DMS 273 (cell line): ENCODE data around the gene ADAMTS15.

ENCODE experiments used
- DNase-seq: peaks from one replicate; lab custom pipeline; 2025; ENCODE audit not compliant: unreplicated experiment; lab: John Stamatoyannopoulos, UW

ADAMTS15 gene, protein sequence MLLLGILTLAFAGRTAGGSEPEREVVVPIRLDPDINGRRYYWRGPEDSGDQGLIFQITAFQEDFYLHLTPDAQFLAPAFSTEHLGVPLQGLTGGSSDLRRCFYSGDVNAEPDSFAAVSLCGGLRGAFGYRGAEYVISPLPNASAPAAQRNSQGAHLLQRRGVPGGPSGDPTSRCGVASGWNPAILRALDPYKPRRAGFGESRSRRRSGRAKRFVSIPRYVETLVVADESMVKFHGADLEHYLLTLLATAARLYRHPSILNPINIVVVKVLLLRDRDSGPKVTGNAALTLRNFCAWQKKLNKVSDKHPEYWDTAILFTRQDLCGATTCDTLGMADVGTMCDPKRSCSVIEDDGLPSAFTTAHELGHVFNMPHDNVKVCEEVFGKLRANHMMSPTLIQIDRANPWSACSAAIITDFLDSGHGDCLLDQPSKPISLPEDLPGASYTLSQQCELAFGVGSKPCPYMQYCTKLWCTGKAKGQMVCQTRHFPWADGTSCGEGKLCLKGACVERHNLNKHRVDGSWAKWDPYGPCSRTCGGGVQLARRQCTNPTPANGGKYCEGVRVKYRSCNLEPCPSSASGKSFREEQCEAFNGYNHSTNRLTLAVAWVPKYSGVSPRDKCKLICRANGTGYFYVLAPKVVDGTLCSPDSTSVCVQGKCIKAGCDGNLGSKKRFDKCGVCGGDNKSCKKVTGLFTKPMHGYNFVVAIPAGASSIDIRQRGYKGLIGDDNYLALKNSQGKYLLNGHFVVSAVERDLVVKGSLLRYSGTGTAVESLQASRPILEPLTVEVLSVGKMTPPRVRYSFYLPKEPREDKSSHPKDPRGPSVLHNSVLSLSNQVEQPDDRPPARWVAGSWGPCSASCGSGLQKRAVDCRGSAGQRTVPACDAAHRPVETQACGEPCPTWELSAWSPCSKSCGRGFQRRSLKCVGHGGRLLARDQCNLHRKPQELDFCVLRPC

DNA sequence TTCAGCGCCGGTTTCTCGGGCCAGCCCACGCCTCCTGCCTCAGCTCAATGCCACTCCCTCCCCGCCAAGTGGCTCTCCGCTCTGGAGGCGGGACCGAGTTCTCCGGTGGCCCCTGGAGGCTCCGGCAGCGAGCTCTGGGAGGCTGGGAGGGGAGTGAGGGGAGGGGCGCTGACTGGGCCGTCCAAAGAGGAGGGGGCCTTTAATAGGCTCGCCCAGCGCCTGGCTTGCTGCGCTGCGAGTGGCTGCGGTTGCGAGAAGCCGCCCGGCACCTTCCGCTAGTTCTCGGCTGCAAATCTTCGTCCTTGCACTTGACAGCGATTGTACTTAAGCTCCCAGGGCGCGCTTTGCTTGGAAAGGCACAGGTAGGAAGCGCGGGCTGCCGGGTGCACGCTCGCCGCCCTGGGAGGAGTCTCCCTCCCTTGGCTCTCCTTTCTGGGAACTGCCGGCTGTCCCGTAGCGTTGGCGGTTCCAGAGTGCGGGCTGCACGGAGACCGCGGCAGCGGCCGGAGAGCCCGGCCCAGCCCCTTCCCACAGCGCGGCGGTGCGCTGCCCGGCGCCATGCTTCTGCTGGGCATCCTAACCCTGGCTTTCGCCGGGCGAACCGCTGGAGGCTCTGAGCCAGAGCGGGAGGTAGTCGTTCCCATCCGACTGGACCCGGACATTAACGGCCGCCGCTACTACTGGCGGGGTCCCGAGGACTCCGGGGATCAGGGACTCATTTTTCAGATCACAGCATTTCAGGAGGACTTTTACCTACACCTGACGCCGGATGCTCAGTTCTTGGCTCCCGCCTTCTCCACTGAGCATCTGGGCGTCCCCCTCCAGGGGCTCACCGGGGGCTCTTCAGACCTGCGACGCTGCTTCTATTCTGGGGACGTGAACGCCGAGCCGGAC, at the start of gene ADAMTS15:
TSS of gene ADAMTS15 (plus strand) at position 230 of the 894 bp plus-strand sequence. CDS start at position 559, 329 bp downstream.
- DNase-seq = peak; percentile 94

DNA sequence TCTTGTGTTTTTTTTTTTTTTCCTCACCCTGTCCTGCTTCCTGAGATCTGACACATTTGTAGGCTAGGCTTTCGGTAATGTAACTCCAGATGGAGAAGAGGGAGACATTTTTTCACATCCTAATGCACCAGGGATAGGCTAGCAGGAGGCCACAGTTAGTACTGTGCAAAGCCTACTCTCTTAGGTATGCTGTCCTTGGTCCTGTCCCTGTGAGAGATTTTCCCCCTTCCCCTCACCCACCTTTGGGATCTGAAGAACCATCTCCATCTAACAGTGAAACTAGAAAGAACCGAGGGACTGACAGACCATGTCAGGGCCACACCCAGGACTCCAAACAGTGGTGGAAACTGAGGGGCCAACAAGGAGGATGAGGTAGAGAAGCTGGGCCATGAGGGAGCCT, 49.2 kb upstream of the ADAMTS15 start:
- no peak for DNase-seq

DNA sequence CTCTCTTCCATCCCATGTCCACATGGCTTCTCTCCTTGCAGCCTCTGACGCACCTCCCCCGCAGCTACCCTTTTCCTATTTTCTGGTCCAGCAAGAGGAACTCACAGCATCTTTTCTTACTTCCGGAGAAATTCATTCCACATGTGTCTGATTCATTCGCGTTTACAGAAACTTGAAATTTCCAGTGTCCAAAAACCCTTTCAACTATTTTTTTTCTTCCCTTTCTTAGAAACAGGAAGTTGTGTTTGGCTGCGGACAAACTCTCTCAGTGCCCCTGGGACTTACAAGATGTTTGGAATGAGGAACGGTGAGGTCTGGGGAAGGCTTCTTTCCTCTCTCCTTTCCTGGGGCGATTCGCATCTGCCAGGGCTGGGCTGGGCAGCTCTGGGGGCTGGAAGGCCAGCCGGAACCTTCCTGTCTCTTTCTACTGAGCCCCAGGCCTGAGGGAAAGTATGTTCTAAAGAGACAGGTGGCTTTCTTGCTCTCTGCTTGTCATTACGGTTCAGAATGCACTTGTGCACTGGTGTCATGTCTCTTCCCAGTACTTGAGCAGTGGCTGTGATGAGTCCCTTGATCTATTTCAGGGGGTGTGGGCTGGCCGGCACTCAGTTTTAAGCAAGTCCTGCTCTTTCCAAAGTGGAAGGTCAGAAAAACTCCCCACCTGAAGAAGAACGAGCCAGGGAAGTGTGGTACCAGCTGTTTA, 47.5 kb upstream of the ADAMTS15 start:
- DNase-seq = no peak

DNA sequence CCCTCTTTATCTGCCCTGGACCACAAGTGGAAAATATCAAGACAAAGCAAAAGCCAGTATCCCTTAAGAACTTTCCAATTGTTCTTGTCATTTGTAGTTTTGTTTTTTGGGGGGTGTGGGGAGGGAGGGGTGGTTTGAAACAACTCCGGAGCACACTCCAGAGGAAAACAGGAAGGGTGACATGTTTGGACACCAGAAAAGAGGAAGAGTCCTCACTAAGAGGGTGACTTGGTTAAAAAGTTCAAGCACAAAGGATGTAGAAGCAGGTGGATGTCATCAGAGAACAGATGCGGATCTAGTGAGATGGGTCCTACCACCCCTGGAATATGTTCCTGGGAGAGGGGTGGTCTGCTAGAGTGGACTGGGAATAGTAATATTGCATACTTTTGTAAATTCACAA, 45.9 kb upstream of the ADAMTS15 start:
- no peak for DNase-seq

GRCh38 chr11:130403271-130403804, 45.1 kb upstream of the ADAMTS15 start:
- peak; percentile 43 for DNase-seq

DNA sequence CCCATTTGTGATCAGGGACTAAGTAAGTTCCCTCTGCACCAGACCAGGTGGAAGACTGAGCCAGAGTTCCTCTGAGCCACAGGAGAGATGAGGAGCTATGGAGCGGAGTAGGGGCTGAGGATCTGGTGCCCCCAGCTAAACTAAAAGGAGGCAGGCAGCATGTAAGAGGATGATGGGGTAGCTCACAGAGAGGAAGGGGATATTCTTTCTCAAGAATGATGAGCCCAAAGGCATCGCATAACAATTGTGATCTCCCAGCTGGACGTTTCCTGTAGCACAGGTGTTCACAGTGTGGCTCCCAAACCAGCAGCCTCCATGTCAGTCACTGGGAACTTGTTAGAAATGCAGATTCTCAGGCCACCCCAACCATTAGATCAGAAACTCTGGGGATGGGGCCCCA, 44.5 kb upstream of the ADAMTS15 start:
- no peak for DNase-seq

DNA sequence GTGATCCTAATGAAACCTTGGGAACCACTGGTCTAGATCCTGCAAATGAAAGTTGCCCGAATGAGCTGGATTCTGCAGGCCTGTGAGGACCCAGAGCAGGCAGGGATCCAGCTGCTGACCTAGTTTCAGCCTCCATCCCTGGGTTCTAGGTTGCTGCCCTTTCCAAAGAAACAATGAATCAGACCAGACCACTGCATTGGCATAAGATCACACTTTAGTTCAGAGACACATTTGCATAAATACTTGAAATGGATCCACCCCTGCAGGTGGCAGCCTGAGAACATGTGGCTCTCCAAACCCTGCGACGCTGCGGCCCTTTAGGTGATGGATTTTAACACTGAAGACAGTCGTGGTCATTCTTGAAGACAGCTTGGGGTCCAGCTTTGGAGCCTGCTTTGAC, 43.7 kb upstream of the ADAMTS15 start:
- DNase-seq = peak; percentile 14

DNA sequence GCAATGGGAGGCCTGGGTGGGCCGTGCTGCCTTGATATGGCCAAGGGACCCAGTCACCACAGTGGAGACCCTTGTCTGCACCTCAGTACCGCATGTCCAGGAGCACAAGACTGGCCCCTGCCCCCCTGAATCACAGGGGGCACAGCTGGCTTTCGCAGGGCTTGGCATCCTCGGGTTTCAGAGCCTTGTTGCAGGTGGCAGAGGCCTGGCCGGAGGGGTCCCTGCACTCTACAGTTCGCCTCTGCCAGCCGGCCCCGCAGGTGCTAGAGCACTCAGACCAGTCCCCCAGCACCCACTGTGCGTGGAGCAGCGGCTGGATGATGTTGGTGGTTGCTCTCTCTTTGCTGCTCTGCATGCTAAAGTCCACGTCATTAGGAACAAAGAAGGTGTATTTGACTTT, 43.0 kb upstream of the ADAMTS15 start:
- DNase-seq = no peak

DNA sequence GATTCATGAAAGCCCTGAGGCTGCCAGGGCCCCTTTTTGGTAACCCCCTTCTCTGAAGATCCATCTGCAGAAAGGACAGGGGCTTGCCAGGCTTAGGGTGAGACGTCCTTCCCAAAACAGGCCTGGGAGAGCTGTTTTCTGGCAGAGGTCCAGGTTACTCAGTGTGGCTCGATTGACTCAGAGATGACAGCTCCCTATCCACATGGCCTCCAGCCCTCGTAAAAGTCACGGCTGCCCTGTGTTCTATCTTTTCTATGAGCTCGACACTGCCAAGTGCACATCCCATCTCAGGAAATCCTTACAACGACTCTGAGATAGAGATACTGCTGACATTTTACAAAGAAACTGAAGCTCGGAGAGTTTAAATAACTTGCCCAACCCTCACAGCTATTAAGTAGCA, 40.5 kb upstream of the ADAMTS15 start:
- peak; percentile 5 for DNase-seq

DNA sequence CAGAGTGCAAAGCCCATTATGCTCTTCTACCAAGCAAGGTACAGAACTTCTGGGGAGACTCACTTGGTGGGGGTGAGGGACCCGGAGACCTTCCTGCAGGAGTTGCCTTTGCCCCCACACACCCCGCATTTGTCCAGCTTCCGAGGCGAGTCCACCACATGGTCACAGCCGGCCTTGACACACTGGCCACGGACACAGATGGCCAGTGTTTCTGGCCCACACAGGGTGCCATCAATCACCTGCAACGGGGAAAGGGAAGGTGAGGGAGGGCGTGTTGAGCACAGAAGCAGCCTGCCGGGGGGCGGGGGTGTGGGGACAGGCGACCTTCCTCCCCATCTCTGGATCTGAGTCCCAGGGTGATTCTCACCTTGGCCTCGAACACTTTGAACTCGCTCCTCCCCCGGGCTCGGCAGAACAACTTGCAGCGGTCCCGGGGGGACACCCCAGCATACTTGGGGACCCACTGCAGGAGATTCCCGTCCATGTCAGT, 40.0 kb upstream of the ADAMTS15 start:
- DNase-seq = no peak

DNA sequence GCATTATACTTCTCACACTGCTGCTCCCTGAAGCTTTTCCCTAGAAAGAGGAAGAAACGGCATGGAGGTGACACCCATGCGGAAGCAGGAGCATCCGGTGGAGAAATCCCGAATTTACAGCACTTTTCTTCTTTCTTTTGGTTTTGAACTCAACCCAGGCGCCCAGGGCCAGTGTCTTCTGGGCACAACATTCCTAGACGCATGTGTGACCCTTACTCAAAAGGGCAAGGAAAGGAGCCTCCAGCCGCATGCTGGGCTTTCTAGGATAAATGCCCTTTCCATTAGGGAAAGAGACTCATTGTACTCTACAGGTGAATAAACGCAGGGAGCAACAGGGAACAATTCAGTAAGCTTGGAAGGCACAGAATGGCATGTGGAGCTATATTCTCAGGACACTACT, 39.5 kb upstream of the ADAMTS15 start:
- DNase-seq = no peak

GRCh38 chr11:130409594-130410388, 38.7 kb upstream of the ADAMTS15 start:
- DNase-seq = no peak

DNA sequence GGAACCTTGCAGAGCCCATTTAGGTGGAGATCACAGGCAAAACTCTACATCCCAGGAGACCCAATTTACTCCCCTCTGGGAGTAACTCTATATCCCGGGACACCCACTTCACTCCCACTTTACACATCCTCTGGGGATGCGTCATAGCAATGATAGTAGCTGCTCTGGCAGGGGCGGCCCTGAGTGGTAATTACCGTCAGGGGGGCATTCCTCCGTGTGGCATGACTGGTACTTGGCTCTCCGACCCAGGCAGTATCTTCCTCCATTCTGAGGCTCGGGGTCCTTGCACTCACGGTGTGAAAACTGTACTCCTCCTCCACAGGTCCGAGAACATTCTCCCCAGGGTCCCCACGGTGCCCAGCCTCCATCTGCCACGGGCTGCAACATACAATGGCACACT, 37.2 kb upstream of the ADAMTS15 start:
- DNase-seq = no peak

DNA sequence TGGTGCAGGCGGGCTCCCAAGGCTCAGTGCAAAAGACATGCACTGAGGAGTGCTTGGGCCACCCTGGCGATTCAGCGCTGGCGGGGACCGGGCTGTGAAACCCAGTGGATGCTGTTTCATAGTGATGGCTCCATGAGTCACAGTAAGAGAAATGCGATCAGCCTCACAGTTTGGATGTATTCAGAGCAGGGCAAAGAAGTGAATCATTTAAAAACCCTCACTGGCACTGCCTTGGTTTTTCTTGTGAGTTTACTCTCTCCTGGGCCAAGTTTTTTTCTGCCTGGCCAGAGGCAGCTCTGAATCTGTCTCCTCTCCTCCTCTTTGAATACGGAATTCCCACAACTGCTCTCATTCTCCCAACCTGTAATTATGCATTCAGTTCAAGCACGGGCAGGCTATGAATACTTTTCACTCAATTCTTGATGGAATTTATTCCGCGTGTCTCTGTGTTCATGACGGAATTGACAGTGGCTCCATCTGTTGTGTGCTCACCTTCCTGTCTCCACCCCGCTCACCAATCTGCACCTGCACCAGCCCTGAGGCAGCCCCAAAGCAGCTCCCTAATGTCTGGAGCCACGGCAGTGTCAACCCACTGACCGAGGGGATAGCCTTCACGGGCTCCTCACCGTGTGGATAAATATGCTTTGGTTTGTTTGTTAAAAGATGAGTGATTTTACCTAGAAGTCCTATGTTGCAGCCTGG, 34.9 kb upstream of the ADAMTS15 start:
- no peak for DNase-seq

DNA sequence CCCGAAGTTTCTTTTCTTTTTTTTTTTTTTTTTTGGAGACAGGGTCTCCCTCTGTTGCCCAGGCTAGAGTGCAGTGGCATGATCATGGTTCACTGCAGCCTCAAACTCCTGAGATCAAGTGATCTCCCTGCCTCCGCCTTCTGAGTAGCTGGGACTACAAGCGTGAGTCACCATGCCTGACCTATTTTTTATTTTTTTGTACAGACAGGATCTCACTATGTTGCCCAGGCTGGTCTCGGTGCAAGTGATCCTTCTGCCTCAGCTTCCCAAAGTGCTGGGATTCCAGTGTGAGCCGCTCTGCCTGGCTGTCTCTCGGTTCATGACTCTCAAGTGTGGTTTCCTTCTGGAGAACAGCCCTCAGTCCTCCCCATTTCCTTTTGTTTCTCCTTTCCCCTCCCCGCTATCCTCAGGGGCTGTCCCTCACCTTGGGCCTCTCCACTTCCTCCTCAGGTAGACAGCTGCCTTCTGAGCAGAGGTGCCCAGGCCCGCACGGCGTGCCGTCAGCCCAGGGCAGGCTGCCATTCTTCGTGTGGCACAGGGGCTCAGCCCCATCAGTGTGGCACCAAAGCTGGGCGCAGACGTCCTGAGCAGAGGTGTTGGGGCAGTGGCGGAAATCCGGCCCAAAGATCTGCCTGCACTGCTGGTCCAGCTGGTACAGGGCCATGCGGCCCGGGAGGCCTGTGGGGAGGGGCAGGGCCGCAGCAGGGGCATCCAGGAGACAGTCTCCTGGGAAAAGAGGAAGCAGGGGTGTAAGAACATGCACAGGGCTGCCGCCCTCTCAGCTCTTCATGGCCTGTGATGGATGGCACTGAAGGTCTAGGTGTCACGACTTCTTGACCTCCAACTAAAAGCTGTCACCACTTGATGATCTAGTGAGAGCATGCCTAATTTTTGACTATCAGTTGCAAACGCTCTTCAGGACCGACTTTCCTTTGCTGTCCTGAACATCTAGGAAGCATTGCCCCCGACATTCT, 34.1 kb upstream of the ADAMTS15 start:
- no peak for DNase-seq

DNA sequence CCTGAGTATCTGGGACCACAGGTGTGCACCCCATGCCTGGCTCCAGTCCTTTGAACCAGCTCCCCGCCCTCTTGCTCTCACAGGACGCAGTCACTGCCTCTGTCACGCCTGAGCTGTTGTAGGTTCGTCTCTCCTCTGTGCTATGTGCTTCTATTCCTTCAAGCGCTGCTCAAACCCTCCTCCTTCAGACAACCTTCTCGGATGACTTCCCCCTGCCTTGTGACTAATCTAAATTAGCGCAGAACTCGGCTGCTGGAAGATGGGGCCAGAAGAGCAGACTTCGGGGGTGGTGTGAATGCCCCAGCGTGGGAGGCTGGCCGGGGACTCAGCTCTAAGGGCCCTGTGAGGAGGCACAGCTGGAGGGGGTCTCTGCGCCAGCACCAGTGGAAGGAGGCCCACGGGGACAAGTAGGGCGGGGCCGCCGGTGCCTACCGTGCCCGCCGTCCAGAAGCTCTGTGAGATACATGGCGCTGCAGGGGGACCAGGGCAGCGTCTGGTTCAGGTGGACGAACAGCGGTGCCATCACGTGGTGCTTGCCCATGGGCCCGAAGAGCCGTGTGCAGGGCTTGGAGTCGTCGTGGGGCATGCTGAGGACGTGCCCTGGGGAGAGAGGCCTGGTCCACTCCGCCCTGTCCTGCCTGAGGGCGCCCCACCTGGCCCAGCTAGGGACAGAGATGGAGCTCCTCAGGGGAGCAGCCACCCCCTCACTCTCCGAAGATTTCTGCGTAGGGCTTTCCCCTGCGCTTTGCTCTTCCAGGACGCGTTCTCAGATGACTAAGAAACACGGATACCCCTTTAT, 32.5 kb upstream of the ADAMTS15 start:
- DNase-seq = no peak

DNA sequence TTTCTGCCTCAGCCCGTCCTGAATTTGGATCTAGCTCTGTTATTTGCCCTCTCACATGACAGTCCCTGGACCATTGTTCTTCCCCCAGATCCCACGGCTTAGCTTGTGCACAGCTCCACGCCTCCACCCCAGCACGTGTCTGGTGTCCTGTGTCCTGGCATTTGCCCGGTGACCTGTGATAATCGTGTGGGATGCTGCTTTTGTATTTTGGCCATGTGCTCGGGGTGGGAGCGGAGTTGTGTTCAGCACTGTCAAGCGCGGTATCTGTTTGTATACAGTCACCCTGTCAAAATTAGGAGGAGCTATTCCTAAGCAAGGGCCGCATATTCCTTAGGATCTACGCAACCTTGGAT, 31.9 kb upstream of the ADAMTS15 start:
- no peak for DNase-seq
